Measurements from ENCODE around the gene FALEC.

FALEC gene

GRCh38 chr1:150511985-150512660 is 3.4 kb upstream of the FALEC start:
- in situ Hi-C loops (cut with MboI; ENCODE audit: low sequenced_read_pairs): no loop called here

DNA sequence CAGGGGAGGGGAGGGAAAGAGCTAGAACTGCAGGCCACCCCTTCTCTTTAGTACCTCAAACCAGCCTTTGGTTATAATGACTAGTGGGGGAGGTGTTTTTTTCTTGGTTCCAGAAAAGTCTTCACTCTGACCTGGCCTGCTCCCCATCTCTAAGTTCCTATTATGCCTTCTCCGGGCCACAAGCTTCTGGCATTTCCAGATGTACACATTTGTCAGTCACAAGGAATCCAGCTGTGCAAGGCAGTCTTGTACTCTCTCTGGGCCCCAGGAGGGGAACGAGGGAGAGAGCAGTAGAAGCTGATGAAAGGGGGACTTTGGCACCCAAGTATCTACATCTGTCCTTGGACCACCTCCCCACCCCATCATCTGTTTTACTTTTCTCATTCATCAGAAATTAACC is 2.7 kb upstream of the FALEC start:
- in situ Hi-C loops (cut with MboI; ENCODE audit: low sequenced_read_pairs): no loop called here

DNA sequence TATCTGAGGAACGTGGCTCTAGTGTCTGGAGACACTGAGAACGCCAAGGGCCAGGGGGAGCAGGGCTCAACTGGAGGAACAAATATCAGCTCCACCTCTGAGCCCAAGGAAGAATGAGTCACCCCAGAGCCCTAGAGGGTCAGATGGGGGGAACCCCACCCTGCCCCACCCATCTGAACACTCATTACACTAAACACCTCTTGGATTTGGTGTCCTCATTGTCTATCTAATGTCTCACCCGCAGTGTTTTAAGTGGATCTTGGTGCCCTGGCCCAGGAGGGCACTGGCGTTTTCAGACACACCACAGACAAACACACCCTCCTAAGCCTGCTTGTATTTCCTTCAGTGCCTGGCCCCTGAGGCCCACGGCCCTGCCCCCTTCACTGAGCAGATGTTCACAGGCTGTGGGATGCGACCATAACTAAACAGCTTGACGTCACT is 2.2 kb upstream of the FALEC start:
- in situ Hi-C loops (cut with MboI; ENCODE audit: low sequenced_read_pairs): no loop called here

GRCh38 chr1:150514260-150514659 is 1.3 kb upstream of the FALEC start:
- in situ Hi-C loops (cut with MboI; ENCODE audit: low sequenced_read_pairs): no loop called here

- in situ Hi-C loops (cut with MboI; ENCODE audit: low sequenced_read_pairs): no loop called here
These were observed 632 bp upstream of the FALEC start for GRCh38 chr1:150514913-150515327.

DNA sequence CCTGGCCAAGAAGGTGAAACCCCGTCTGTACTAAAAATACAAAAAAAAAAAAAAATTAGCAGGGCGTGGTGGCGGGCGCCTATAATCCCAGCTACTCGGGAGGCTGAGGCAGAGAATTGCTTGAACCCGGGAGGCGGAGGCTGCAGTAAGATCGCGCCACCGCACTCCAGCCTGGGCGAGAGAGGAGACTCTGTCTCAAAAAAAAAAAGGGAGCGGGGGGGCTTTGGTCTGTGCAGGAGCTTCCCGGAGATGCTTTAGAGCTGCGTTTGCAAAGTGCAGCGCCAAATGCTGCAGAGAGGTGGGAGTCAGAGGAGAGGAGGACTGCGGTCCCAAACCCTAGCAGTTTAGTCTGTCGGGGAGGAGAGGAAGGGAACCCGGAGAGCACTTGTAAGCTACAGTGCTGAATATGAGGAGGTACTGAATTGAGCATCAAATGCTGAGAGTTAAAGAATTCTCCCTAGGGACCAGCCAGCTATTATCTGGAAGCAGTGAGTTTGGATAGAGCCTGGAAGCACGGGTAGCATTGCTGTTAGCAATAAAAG is 569 bp downstream of the FALEC start:
- in situ Hi-C loops (cut with MboI; ENCODE audit: low sequenced_read_pairs): no loop called here

DNA sequence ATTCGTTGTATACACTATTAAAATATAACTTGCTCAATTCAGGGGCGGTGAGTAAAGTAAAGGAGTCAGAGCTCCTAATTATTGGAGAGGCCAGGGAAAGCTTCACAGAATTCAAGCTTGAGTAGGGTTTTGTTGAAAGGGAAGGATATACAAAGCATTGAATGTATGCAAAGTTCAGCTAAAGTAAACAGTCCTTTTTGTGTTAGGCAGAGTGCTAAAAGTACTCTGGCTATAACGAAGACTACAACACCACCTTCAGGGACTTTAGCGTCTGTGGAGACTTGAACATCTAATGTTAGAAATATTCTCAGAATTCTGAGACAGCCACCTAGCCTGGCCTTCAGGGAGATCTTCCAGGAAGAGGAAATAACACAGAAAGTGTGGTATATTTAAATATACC is 1.1 kb downstream of the FALEC start:
- in situ Hi-C loops (cut with MboI; ENCODE audit: low sequenced_read_pairs): no loop called here

GRCh38 chr1:150521196-150521968 is 5.8 kb downstream of the FALEC start:
- in situ Hi-C loops (cut with MboI; ENCODE audit: low sequenced_read_pairs): no loop called here

GRCh38 chr1:150525348-150525747 is 9.8 kb downstream of the FALEC start:
- in situ Hi-C loops (cut with MboI; ENCODE audit: low sequenced_read_pairs): no loop called here

- in situ Hi-C loops (cut with MboI; ENCODE audit: low sequenced_read_pairs): no loop called here
These were observed 12.6 kb downstream of the FALEC start for GRCh38 chr1:150528196-150528595.

DNA sequence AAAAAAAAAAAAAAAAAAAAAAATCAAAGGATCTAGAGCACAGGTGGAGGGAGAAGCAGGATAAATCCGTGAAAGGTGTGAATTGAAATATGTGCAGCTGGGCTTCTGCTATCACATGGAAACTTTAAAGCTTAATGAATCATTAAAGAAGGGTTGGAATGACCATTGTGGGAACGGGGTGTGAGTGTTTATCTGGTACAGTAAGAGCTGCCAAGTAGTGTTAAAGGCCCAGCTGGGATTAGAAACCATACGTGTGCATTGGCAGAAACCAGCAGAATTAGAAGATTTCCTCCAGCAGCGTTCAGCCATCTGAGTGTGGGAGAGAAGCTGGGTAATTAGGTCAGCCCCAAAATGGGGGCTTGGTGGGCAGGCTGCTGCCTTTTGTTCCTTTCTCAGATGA is 13.5 kb downstream of the FALEC start:
- in situ Hi-C loops (cut with MboI; ENCODE audit: low sequenced_read_pairs): no loop called here

DNA sequence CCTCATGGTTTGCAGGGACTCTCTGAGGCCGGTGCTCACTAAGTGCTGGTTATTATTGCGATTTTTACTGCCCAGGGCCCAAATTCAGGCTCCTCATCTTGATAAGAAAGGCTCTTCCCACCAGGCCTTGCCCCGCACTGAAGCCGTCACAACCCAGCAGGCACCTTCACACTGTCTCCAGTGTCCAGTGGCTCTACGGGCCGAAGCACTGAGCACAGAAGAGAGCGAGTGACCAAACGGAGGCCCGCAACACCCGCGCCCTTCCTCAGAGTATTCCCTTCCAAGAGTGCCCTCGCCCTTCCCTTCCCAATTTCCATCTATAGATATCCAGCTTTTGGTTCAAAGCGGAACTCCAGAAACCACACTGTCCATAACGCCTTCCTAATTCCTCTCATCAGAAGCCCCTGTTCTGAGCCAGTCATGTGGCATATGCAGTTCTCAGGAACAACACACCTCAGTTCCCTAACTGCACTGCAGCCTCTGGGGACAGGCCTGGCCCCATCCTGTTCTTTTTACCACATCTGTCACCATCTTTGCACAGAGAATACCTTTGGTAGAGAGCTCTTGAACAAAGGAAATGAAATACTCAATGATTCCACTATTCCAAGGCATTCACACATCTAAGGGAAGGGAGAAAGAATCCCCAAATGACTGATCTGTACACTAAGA is 15.1 kb downstream of the FALEC start:
- in situ Hi-C loops (cut with MboI; ENCODE audit: low sequenced_read_pairs): no loop called here

DNA sequence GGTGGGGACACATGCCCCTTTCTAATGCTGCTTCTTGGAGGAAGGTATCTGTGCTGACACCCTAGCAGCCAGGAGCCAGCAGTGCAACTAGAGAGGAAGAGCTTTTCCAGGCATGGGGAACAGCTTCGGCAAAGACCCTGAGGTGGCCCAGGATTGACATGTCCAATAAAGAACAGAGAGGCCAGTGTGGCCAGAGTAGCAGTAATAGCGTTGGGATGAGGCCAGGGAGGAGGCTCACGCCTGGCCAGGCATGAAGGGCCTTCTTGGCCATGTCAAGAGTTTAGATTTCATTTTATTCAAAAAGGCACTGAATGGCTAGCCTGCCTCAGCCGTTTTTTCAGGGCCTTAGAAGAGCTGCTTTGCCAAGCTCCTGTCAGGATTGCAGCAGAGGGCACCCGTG is 17.3 kb downstream of the FALEC start:
- in situ Hi-C loops (cut with MboI; ENCODE audit: low sequenced_read_pairs): no loop called here

GRCh38 chr1:150534002-150534401 is 18.4 kb downstream of the FALEC start:
- in situ Hi-C loops (cut with MboI; ENCODE audit: low sequenced_read_pairs): no loop called here

DNA sequence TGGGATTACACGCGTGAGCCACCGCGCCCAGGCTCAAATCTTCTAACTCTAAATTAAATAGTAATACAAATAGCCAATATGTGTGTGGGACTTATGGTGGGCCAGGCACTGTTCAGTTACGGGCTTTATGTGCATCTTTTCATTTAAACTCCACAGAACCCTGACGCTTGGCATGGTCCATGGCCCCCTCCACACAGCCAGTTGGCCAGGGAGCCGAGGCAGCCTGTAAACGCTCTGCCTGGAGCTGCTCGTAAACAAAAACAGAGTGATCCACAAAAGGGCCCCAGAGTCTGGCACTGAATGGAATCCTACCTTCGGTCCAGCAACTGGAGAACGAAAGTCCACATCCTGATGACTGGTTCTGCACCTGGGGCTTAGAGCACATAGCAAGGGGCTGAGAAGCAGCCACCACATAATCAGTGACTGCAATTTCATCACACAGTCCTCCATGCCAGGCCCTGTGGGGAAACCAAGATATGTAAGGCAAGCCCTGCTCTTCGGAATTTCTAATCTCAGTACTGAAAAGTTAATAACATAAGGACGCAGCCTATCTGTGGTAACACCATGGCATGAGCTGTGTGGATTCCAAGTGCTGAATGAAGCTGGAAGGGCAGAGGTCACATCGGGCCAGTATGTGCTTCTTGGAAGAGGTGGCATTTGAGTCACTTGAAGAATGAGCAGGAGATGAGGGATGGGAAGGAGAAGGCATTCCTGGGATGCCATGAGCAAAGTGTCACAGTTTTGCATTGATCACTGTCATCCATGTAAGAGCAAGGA is 20.1 kb downstream of the FALEC start:
- in situ Hi-C loops (cut with MboI; ENCODE audit: low sequenced_read_pairs): no loop called here

DNA sequence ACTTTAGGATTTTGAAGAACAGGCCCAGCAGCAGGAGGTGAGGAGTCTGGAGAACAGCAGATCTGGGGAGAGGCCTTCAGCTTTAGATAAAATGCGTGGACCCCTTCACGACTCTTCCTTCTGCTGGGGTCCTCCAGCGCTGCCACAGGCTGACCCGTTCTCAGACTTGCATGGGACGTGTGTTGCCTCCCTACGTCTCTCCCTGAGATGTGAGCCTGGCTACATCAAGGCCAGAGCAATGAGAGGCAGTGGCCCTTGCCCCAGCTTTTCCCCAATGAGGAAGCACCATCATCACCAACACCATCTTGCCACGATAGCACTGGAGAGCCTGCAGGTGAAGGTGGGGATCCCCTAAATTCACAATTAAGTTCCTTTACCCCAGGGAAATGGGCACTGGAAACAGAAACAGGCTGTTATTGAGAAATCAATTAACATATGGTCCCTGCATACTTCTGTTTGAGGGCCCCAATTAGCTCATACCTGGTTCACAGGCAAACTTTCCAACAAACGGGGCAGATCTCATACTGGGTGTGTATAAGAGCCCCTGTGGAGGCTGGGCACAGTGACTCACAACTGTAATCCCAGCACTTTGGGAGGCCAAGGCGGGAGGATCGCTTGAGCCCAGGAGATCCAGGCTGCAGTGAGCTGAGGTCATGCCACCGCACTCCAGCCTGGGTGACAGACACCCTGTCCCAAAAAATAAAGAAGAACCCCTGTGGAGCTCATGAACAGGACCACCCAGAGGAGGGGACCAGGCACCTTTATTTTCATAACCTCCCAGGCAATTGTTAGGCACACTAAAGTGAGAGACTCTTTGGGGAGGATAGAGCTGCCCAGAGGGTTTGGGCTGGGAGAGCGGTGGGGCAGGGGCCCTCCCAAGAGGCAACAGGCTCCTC is 21.5 kb downstream of the FALEC start:
- in situ Hi-C loops (cut with MboI; ENCODE audit: low sequenced_read_pairs): no loop called here

DNA sequence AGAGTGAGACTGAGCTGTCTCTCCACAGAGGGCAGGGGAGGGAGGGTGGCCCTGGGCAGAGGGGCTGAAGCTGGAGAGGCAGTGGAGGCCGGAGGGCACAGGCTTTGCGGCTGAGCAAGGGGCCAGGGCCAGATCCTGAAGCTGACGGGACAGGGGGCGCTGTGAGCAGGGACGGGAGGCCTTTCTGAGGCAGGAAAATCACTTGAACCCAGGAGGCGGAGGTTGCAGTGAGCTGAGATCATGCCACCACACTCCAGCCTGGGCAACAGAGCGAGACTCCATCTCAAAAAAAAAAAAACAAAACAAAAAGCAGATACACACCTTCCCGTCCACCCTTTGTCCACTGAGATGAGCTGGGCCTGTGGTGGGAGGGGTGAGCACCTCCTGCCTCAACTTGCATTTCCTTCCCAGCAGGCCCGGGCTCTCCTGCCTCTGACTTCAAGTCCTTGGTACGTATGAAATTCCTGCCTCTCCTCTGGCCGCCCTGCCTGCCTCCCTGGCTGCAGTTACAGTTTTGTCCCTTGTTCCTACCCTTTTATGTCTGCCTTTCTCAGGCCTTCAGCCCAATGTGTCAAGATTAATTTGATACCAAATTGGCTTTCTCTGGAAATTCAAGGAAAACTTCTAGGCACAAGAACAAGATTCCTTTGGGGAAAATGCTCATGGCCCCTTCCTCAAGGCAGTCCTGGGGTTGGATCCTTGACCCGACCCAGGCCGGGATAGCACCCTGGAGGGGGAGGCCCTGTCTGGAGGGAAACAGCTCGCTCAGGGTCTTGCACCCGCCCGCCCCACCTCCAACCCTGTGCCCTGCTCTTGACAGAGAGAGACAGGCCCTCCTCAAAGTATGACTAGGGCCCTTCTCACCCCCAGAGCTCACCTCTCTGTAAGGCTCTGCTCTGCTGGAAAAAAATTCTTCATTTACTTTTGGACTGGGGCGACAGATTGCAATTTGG is 22.5 kb downstream of the FALEC start:
- in situ Hi-C loops (cut with MboI; ENCODE audit: low sequenced_read_pairs): no loop called here

GRCh38 chr1:150543500-150544143 is 28.1 kb downstream of the FALEC start:
- in situ Hi-C loops (cut with MboI; ENCODE audit: low sequenced_read_pairs): no loop called here
